PC-9 (cell line): ENCODE results near the gene YTHDF2.

Experiments
- CTCF ChIP-seq: fragments of 200-600 bp; sonication (generic); conservative IDR thresholded peaks from 2 replicates; pipeline ENCODE4 v1.6.1; 2017; ENCODE audit warnings: mixed run types, antibody characterized with exemption, mild to moderate bottlenecking, moderate library complexity
- EZH2 ChIP-seq: fragments of 200-600 bp; sonication (generic); IDR thresholded peaks from 2 replicates; pipeline ENCODE4 v1.8.0; 2017; ENCODE audit warnings: antibody characterized with exemption, low read depth

DNA sequence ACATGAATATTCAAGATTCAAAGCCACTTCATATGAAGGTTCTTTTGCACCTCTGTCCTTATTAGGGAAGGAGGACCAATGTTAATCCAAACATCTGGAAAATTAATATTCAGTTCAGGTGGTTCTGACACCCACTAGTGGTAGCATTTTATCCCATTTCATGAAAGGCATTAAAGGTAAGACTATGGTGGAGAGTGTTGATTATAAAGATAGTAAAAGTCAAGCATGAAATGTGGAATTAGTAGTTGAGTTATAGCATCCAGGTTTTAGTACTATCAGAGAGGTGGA, 17.5 kb upstream of the YTHDF2 start:
- TF ChIP-seq CTCF (no peak; the same call in 1 of the 2 replicates), EZH2 (no peak)
